Fibroblast of the aortic adventitia (primary cell): ENCODE measurements around the gene CAV1. TPM values are rescaled to one million over a fixed set of nuclear protein-coding genes. Genes with fewer than 3 reads are reported as not detected.
"Not testable (repeated sequence)": the region's sequence is repeated elsewhere in the genome, so short reads cannot be mapped to it uniquely, and the experiment has no call there.

Source experiments
- DNase-seq: peaks from one replicate; pipeline ENCODE4 v3.0.0-alpha.2; 2010; ENCODE audit warnings: low read depth
- H3K4me3 ChIP-seq: 2 replicates; pipeline ENCODE4 v1.5.1; 2011; ENCODE audit warnings: low read depth, mild to moderate bottlenecking, control low read depth, low read length, moderate library complexity
- total RNA-seq: library from RNA; depleted of rRNA; stranded (reverse); fragments of >200 nt; gene quantifications from 2 replicates; pipeline ENCODE4 v1.2.3, GENCODE V29; 2012; ENCODE audit warnings: low replicate concordance
- TF ChIP-seq, protein P1 (sequence below): IDR thresholded peaks from 2 replicates; pipeline ENCODE4 v1.5.1; 2011; ENCODE audit warnings: mild to moderate bottlenecking, low read length, control low read depth, inconsistent platforms; ENCODE audit not compliant: insufficient read depth

The CAV1 gene, protein sequence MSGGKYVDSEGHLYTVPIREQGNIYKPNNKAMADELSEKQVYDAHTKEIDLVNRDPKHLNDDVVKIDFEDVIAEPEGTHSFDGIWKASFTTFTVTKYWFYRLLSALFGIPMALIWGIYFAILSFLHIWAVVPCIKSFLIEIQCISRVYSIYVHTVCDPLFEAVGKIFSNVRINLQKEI
- total RNA-seq: 154 and 598 TPM in 2 replicates

- DNase-seq: peak; percentile 93
- TF ChIP-seq, protein P1, sequence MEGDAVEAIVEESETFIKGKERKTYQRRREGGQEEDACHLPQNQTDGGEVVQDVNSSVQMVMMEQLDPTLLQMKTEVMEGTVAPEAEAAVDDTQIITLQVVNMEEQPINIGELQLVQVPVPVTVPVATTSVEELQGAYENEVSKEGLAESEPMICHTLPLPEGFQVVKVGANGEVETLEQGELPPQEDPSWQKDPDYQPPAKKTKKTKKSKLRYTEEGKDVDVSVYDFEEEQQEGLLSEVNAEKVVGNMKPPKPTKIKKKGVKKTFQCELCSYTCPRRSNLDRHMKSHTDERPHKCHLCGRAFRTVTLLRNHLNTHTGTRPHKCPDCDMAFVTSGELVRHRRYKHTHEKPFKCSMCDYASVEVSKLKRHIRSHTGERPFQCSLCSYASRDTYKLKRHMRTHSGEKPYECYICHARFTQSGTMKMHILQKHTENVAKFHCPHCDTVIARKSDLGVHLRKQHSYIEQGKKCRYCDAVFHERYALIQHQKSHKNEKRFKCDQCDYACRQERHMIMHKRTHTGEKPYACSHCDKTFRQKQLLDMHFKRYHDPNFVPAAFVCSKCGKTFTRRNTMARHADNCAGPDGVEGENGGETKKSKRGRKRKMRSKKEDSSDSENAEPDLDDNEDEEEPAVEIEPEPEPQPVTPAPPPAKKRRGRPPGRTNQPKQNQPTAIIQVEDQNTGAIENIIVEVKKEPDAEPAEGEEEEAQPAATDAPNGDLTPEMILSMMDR: peak; percentile 34
- peak within 1 kb of the TSS; percentile 95 for H3K4me3 ChIP-seq
Observed at GRCh38 chr7:116524609-116525297, at the start of gene CAV1. TSS of gene CAV1 (plus strand) at chr7:116525036. CDS start at chr7:116525063, 27 bp downstream.

GRCh38 chr7:116477625-116478024, 47.2 kb upstream of the CAV1 start:
- no peak for DNase-seq
- TF ChIP-seq, protein P1: no peak
- H3K4me3 ChIP-seq: no peak overlapping the region

DNA sequence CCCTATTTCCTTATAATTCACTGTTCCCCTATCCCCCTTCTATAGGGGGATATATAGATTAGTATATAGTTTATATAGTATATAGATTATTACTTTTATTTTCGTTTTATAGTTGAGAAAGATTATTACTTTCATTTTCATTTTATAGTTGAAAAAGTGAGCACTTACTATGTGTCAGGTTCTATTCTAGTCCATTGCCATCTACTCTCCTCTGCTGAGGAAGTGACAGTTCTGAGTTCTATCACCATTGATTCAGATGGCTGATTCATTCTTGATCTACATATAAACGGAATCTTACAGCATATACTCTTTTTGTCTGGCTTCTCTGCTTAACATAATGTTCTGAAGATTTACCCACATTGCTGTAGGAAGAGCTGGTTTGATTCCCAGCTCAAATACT, 46.0 kb upstream of the CAV1 start:
- no peak for DNase-seq
- H3K4me3 ChIP-seq: no peak overlapping the region
- TF ChIP-seq, protein P1: no peak

DNA sequence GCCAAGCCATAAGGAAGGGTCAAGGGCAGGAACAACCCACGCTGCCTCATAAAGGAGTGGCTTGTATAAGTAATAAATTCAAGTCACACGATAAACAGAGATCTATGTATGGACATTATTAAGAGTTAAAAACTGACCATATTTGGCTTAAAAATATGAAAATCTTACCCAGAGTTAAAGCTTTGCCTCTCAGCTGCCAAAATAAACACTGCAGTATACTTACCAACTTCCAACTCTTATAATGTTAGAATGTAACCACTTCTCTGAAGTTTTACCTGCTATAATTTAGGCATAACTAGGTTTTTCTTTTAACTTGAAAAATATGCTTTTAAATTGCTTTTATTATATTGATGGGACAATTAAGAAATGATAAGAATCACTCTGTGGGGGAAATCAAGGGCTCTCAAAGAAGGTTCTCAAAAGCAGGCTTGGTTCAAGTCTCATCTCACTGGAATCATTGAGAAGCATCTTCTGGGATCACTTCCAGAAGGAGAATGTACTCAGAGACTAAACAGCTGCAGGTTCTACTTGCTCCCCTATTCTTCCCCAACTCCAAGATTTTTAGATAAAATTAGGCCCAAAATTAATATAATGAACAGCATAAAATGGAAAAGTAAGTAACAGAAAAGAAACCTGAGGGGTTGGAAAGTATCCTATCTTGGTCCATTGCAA, 41.4 kb upstream of the CAV1 start:
- DNase-seq: no peak

DNA sequence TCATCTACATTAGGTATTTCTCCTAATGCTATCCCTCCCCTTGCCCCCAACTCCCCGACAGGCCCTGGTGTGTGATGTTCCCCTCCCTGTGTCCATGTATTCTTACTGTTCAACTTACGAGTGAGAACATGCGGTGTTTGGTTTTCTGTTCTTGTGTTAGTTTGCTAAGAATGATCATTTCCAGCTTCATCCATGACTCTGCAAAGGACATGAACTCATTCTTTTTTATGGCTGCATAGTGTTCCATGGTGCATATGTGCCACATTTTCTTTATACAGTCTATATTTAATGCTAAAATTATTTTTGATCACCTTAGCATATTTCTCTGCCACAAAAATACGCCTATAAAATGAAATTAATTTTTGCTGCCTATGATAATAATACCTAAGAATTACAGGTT, 40.4 kb upstream of the CAV1 start:
- DNase-seq, H3K4me3 ChIP-seq: not testable (repeated sequence)

More for the DNA sequence above, 41.4 kb upstream of the CAV1 start:
- TF ChIP-seq, protein P1: no peak
- H3K4me3 ChIP-seq: no peak overlapping the region

GRCh38 chr7:116487907-116488521, 36.8 kb upstream of the CAV1 start:
- TF ChIP-seq, protein P1: no peak
- H3K4me3 ChIP-seq: no peak overlapping the region
- no peak for DNase-seq

DNA sequence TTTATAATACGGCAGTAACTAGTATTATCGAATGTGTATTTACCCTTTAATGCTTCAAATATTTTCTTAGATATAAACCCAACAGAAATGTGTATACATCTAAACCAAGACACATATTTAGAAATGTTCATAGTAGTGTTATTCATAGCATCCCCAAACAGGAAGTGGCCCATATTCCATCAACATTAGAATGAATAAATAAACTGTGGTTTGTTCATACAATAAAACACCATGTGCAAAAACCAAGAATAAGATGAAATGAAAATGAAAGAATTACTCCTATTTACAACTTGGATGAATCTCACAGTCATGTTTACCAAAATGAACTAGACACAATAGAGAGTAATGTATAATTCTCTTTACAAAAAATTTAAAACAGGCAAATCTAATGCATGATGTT, 34.5 kb upstream of the CAV1 start:
- DNase-seq: no peak
- TF ChIP-seq, protein P1: no peak
- H3K4me3 ChIP-seq: no peak overlapping the region
